Suprapubic skin (tissue), 4 donors: ENCODE data around the gene REPS2. TPM values are rescaled to one million over a fixed set of nuclear protein-coding genes. Genes with fewer than 3 reads are reported as not detected.
"Not testable (repeated sequence)": the region's sequence is repeated elsewhere in the genome, so short reads cannot be mapped to it uniquely, and the experiment has no call there.

Source experiments
- DNase-seq, 2 donors: peaks; one replicate each; pipeline ENCODE4 v3.0.0-alpha.2; 2019; ENCODE audit warnings: low spot score in 2 of 2
- H3K27ac ChIP-seq: fragments of 200-600 bp; sonication (generic); one replicate; pipeline ENCODE4 v1.5.1; 2019
- H3K27me3 ChIP-seq: fragments of 200-600 bp; sonication (generic); one replicate; pipeline ENCODE4 v1.5.1; 2019
- H3K36me3 ChIP-seq: fragments of 200-600 bp; sonication (generic); one replicate; pipeline ENCODE4 v1.5.1; 2019
- H3K4me1 ChIP-seq: fragments of 200-600 bp; sonication (generic); one replicate; pipeline ENCODE4 v1.5.1; 2019
- H3K4me3 ChIP-seq: fragments of 200-600 bp; sonication (generic); one replicate; pipeline ENCODE4 v1.5.1; 2019; ENCODE audit warnings: mild to moderate bottlenecking
- H3K9me3 ChIP-seq: fragments of 200-600 bp; sonication (generic); one replicate; pipeline ENCODE4 v1.5.1; 2019
- EP300 ChIP-seq: sonication (generic); formaldehyde crosslinking; IDR thresholded peaks from one replicate; pipeline ENCODE4 v1.6.1; 2017; ENCODE audit warnings: antibody characterized with exemption
- POLR2A ChIP-seq, 2 donors: fragments of 450-650 bp; IDR thresholded peaks; one replicate each; pipeline ENCODE4 v1.6.1; 2017; ENCODE audit warnings: antibody characterized with exemption in 2 of 2, mild to moderate bottlenecking in 2 of 2, moderate library complexity in 2 of 2
- POLR2AphosphoS5 ChIP-seq, 3 donors: sonication (generic); formaldehyde crosslinking; IDR thresholded peaks; one replicate each; pipeline ENCODE4 v1.6.1; 2017; ENCODE audit warnings: antibody characterized with exemption in 3 of 3
- WGBS: methylation state at CpG from one replicate; pipeline ENCODE4 v1.1.5; 2018; 5-methylcytosine and 5-hydroxymethylcytosine counted together
- total RNA-seq, 4 donors: library from RNA; depleted of rRNA; stranded (reverse); fragments of >200 nt; gene quantifications; one replicate each; pipeline ENCODE4 v1.1.0, GENCODE V29; 2016
- TF ChIP-seq, protein P1 (sequence below), 2 donors: fragments of 200-600 bp in 1 of 2; fragments of 450-650 bp in 1 of 2; sonication (generic) in 1 of 2; IDR thresholded peaks; one replicate each; pipeline ENCODE4 v1.5.1; 2016 to 2019; ENCODE audit warnings: antibody characterized with exemption in 2 of 2, mild to moderate bottlenecking in 1 of 2, moderate library complexity in 1 of 2

REPS2 gene
- total RNA-seq, 4 donors from 2014 or later, result 6.2 to 10.9 (median 8.6) TPM

DNA sequence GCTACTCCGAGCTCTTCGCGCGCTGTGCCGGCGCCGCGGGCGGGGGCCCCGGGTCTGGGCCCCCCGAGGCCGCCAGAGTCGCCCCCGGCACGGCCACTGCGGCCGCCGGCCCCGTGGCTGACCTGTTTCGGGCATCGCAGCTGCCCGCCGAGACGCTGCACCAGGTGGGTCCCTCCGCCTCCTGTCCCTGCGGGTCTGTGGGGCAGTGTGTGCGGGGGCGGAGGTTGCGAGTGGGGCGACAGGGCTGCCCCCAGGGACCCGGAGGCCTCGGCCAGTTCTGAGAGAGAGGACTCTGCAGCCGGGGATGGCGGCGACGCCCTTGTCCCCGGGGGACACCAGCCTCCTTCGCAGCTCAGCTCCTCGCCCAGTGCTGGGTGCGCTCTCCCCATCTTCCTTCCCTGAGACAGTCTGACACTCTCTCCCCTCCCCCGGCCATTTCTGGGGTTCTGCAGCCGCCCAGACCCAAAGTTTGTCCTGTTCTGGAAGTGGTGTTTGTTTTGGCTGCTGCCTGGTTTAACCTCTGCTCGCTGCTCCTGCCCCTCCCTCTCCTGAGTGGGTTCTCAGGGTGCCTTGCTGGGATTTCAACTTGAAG is 609 bp downstream of the REPS2 start:
- TF ChIP-seq EP300, result no peak
- no peak for TF ChIP-seq POLR2AphosphoS5 (IDR thresholded peaks at IDR 0.05)
- no peak for TF ChIP-seq POLR2A (IDR thresholded peaks at IDR 0.05)
- TF ChIP-seq, protein P1, sequence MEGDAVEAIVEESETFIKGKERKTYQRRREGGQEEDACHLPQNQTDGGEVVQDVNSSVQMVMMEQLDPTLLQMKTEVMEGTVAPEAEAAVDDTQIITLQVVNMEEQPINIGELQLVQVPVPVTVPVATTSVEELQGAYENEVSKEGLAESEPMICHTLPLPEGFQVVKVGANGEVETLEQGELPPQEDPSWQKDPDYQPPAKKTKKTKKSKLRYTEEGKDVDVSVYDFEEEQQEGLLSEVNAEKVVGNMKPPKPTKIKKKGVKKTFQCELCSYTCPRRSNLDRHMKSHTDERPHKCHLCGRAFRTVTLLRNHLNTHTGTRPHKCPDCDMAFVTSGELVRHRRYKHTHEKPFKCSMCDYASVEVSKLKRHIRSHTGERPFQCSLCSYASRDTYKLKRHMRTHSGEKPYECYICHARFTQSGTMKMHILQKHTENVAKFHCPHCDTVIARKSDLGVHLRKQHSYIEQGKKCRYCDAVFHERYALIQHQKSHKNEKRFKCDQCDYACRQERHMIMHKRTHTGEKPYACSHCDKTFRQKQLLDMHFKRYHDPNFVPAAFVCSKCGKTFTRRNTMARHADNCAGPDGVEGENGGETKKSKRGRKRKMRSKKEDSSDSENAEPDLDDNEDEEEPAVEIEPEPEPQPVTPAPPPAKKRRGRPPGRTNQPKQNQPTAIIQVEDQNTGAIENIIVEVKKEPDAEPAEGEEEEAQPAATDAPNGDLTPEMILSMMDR (IDR thresholded peaks at IDR 0.05), result no peak
- H3K27ac ChIP-seq, result no peak overlapping the region

DNA sequence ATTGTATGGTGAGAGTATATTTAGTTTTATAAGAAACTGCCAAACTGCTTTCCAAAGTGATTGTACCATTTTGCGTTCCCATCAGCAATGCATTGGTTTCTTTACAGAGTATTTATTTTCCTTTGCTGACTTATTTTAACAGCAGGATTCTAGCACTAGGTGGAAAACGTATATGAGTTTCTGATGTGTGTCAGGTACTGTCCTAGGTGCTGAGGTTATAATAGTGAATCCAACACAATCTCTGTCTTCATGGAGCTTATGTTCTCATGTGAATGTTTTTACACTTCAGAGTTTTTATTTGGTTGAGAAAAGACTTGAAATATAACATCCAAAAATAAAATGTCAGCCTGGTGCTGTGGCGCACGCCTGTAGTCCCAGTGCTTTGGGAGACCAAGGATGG is 4.0 kb downstream of the REPS2 start:
- Histone ChIP-seq H3K27me3 (no peaks in the 10 kb centered on the region), H3K27ac (no peak overlapping the region), H3K4me3 (no peak overlapping the region), H3K4me1 (no peaks in the 10 kb centered on the region), H3K9me3 (no peaks in the 10 kb centered on the region), H3K36me3 (no peaks in the 10 kb centered on the region)
- TF ChIP-seq POLR2AphosphoS5 (IDR thresholded peaks at IDR 0.05), result no peak
- no peak for TF ChIP-seq POLR2A (IDR thresholded peaks at IDR 0.05)
- no peak for TF ChIP-seq EP300
- TF ChIP-seq, protein P1 (IDR thresholded peaks at IDR 0.05), result no peak
- 72% methylated on average over 4 of the region's 4 CpGs for WGBS
- DNase-seq, result no peak

More for the DNA sequence above, 609 bp downstream of the REPS2 start:
- H3K4me3 ChIP-seq, result peak overlapping the region; percentile 67
- no peaks in the 10 kb centered on the region for H3K36me3 ChIP-seq
- H3K4me1 ChIP-seq, result no peaks in the 10 kb centered on the region
- H3K27me3 ChIP-seq, result no peaks in the 10 kb centered on the region
- no peak for DNase-seq
- 31% methylated on average over 10 of the region's 43 CpGs for WGBS
- no peaks in the 10 kb centered on the region for H3K9me3 ChIP-seq

DNA sequence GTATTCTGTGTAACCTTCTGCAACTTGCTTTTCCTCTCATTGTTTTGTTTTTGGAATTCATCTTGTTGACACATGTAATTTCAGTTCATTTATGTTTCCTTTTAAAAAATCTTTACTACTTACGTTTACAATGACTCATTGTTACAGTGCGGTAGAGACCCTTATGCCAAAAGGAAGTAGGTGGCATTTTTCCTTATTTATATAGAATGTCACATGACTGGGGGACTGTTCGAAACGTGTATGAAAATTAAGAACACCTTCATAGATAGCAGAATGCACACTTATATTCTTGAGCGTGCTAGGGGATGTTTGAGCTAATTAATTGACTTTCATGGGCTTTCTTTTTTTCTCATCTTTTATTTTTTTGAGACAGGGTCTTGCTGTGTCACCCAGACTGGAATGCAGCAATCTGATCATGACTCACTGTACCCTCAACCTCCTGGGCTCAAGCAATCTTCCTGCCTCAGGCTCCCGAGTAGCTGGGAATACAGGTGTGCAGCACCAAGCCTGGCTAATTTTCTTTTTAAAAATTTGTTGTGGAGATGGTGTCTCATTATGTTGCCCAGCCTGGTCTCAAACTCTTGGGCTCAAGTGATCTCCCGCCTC is 7.3 kb downstream of the REPS2 start:
- no peak overlapping the region for H3K27ac ChIP-seq
- H3K4me1 ChIP-seq, result no peaks in the 10 kb centered on the region
- no peak for DNase-seq

DNA sequence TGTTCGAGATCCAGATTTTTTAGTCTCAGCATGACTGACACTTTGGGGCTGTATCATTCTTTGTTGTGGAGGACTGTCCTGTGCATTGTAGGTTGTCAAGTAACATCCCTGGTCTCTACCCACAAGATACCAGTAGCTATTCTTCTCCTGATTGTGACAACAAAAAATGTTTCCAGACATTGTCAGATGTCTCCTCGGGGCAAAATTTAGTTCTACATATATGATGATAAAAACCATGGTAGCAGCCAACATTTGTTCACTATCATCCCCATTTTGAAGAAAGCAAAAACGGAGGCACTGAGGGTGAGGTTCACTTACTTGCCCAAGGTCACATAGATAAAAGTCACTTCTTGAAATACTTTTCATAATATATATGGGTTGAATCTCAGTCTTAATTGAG is 11.3 kb downstream of the REPS2 start:
- WGBS, result 83% methylated on average over 3 of the region's 3 CpGs
- Histone ChIP-seq H3K36me3 (no peaks in the 10 kb centered on the region), H3K27ac (no peak overlapping the region), H3K9me3 (no peaks in the 10 kb centered on the region), H3K4me3 (no peak overlapping the region), H3K27me3 (no peaks in the 10 kb centered on the region), H3K4me1 (no peaks in the 10 kb centered on the region)
- TF ChIP-seq POLR2AphosphoS5 (IDR thresholded peaks at IDR 0.05), result no peak
- TF ChIP-seq, protein P1 (IDR thresholded peaks at IDR 0.05), result no peak
- no peak for TF ChIP-seq EP300
- TF ChIP-seq POLR2A (IDR thresholded peaks at IDR 0.05), result no peak
- no peak for DNase-seq

More for the DNA sequence above, 7.3 kb downstream of the REPS2 start:
- H3K4me3 ChIP-seq, result no peak overlapping the region
- no peaks in the 10 kb centered on the region for H3K36me3 ChIP-seq
- no peaks in the 10 kb centered on the region for H3K27me3 ChIP-seq
- 54% methylated on average over 7 of the region's 7 CpGs for WGBS
- TF ChIP-seq POLR2A (IDR thresholded peaks at IDR 0.05) (no peak), POLR2AphosphoS5 (IDR thresholded peaks at IDR 0.05) (no peak), EP300 (no peak)
- TF ChIP-seq, protein P1 (IDR thresholded peaks at IDR 0.05), result no peak
- H3K9me3 ChIP-seq, result no peaks in the 10 kb centered on the region

DNA sequence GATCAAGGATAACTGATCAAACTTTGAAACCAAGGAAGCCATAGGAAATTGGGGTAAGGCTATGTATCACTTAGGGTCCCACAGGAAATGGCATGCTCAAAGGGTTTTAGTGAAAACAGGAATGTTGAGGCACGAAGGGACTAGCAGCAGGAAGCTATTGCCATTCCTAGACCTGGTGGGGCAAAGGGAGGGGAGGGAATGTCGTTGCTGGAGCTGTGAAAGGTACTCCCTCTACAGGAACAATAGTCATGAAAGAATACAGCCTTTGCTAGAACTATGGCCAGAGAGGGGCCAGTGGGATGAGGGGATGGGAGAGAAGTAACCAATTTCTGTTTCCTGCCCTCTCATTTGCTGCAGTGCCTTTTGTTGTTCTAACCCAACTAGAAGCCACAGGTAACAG is 11.9 kb downstream of the REPS2 start:
- TF ChIP-seq, protein P1 (IDR thresholded peaks at IDR 0.05), result no peak
- no peak for TF ChIP-seq POLR2AphosphoS5 (IDR thresholded peaks at IDR 0.05)
- TF ChIP-seq EP300, result no peak
- no peak for TF ChIP-seq POLR2A (IDR thresholded peaks at IDR 0.05)
- H3K4me3 ChIP-seq, result no peak overlapping the region
- no peak overlapping the region for H3K27ac ChIP-seq
- H3K4me1 ChIP-seq, result no peaks in the 10 kb centered on the region
- WGBS, result 50% methylated on average over 2 of the region's 2 CpGs
- no peak for DNase-seq
- H3K36me3 ChIP-seq, result no peaks in the 10 kb centered on the region
- no peaks in the 10 kb centered on the region for H3K9me3 ChIP-seq
- H3K27me3 ChIP-seq, result no peaks in the 10 kb centered on the region

DNA sequence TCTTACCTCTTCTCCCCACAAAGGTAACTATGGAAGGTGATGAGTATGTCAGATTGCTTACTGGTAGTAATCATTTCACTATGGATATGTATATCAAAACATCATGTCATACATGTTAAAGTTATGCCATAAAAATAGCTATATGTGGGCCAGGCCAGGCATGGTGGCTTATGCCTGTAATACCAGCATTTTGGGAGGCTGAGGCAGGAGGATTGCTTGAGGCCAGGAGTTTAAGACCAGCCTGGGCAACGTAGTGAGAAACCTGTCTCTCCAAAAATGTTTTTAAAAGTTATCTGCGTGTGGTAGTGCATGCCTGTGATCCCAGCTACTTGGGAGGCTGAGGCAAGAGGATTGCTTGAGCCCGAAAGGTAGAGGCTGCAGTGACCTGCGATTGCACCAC is 16.2 kb downstream of the REPS2 start:
- WGBS, result 84% methylated on average over 4 of the region's 4 CpGs
- H3K9me3 ChIP-seq, DNase-seq, H3K4me1 ChIP-seq, H3K27me3 ChIP-seq, H3K27ac ChIP-seq, H3K36me3 ChIP-seq, H3K4me3 ChIP-seq: not testable (repeated sequence)
